ENCODE results near the gene HMCES. TPM values are rescaled to one million over a fixed set of nuclear protein-coding genes. Genes with fewer than 3 reads are reported as not detected.
A peak's percentile ranks its signal among the peaks of the same experiment; 100 is the strongest.

Gene HMCES
- polyA plus RNA-seq, 1 donor: 32.0 TPM

GRCh38 chr3:129277829-129278271 lies 820 bp upstream of the HMCES start:
- no peak overlapping the region for H3K4me3 ChIP-seq (ENCODE audit: low read length)

GRCh38 chr3:129278966-129279906 lies 566 bp downstream of the HMCES start:
- no CpG with 5 or more reads among the region's 82 CpGs for WGBS (ENCODE audit: insufficient coverage, low lambda C conversion rate)
- Histone ChIP-seq H3K9me3 (ENCODE audit: control insufficient read depth, low read depth, low read length) (no peaks in the 10 kb centered on the region), H3K4me3 (ENCODE audit: low read length) (peak overlapping the region; percentile 68), H3K4me1 (ENCODE audit: control insufficient read depth, insufficient read depth, low read length) (peaks cover 9% of the 10 kb centered on the region), H3K27me3 (ENCODE audit: control insufficient read depth, insufficient read depth, low read length) (no peaks in the 10 kb centered on the region), H3K36me3 (ENCODE audit: control insufficient read depth, insufficient read depth, low read length) (peaks cover 31% of the 10 kb centered on the region), H3K27ac (ENCODE audit: low read length) (peak overlapping the region; percentile 95)
- peak; percentile 26 to 59 for DNase-seq

More at GRCh38 chr3:129277829-129278271, 820 bp upstream of the HMCES start:
- Histone ChIP-seq H3K36me3 (ENCODE audit: control insufficient read depth, insufficient read depth, low read length) (peaks cover 41% of the 10 kb centered on the region), H3K9me3 (ENCODE audit: control insufficient read depth, low read depth, low read length) (no peaks in the 10 kb centered on the region), H3K27me3 (ENCODE audit: control insufficient read depth, insufficient read depth, low read length) (no peaks in the 10 kb centered on the region), H3K27ac (ENCODE audit: low read length) (peak overlapping the region; percentile 95), H3K4me1 (ENCODE audit: control insufficient read depth, insufficient read depth, low read length) (peaks cover 9% of the 10 kb centered on the region)
- WGBS (ENCODE audit: insufficient coverage, low lambda C conversion rate): no CpG with 5 or more reads among the region's 11 CpGs
- DNase-seq: no peak

- no peak overlapping the region for H3K27ac ChIP-seq (ENCODE audit: low read length)
- no peaks in the 10 kb centered on the region for H3K9me3 ChIP-seq (ENCODE audit: control insufficient read depth, low read depth, low read length)
- no peak for DNase-seq
- WGBS (ENCODE audit: insufficient coverage, low lambda C conversion rate): 71% methylated on average over 1 of the region's 2 CpGs
- H3K4me1 ChIP-seq (ENCODE audit: control insufficient read depth, insufficient read depth, low read length): peaks cover 9% of the 10 kb centered on the region
- H3K4me3 ChIP-seq (ENCODE audit: low read length): no peak overlapping the region
- peaks cover 22% of the 10 kb centered on the region for H3K36me3 ChIP-seq (ENCODE audit: control insufficient read depth, insufficient read depth, low read length)
- no peaks in the 10 kb centered on the region for H3K27me3 ChIP-seq (ENCODE audit: control insufficient read depth, insufficient read depth, low read length)
Observed at GRCh38 chr3:129280183-129280582, 1.5 kb downstream of the HMCES start.

GRCh38 chr3:129281726-129282125 lies 3.1 kb downstream of the HMCES start:
- Histone ChIP-seq H3K27ac (ENCODE audit: low read length) (no peak overlapping the region), H3K4me3 (ENCODE audit: low read length) (no peak overlapping the region), H3K27me3 (ENCODE audit: control insufficient read depth, insufficient read depth, low read length) (no peaks in the 10 kb centered on the region), H3K36me3 (ENCODE audit: control insufficient read depth, insufficient read depth, low read length) (peaks cover 15% of the 10 kb centered on the region), H3K4me1 (ENCODE audit: control insufficient read depth, insufficient read depth, low read length) (peaks cover 9% of the 10 kb centered on the region), H3K9me3 (ENCODE audit: control insufficient read depth, low read depth, low read length) (no peaks in the 10 kb centered on the region)
- no peak for DNase-seq
- WGBS (ENCODE audit: insufficient coverage, low lambda C conversion rate): 100% methylated on average over 1 of the region's 5 CpGs

- WGBS (ENCODE audit: insufficient coverage, low lambda C conversion rate): 100% methylated on average over 1 of the region's 6 CpGs
- H3K27ac ChIP-seq (ENCODE audit: low read length): no peak overlapping the region
- peaks cover 9% of the 10 kb centered on the region for H3K36me3 ChIP-seq (ENCODE audit: control insufficient read depth, insufficient read depth, low read length)
- no peaks in the 10 kb centered on the region for H3K9me3 ChIP-seq (ENCODE audit: control insufficient read depth, low read depth, low read length)
- H3K4me1 ChIP-seq (ENCODE audit: control insufficient read depth, insufficient read depth, low read length): peaks cover 7% of the 10 kb centered on the region
- H3K4me3 ChIP-seq (ENCODE audit: low read length): no peak overlapping the region
- H3K27me3 ChIP-seq (ENCODE audit: control insufficient read depth, insufficient read depth, low read length): no peaks in the 10 kb centered on the region
- DNase-seq: no peak
Observed at GRCh38 chr3:129282727-129283327, 4.2 kb downstream of the HMCES start.

GRCh38 chr3:129286081-129286480 lies 7.4 kb downstream of the HMCES start:
- Histone ChIP-seq H3K27ac (ENCODE audit: low read length) (no peak overlapping the region), H3K4me1 (ENCODE audit: control insufficient read depth, insufficient read depth, low read length) (no peaks in the 10 kb centered on the region), H3K27me3 (ENCODE audit: control insufficient read depth, insufficient read depth, low read length) (no peaks in the 10 kb centered on the region), H3K36me3 (ENCODE audit: control insufficient read depth, insufficient read depth, low read length) (peaks cover 26% of the 10 kb centered on the region), H3K4me3 (ENCODE audit: low read length) (no peak overlapping the region), H3K9me3 (ENCODE audit: control insufficient read depth, low read depth, low read length) (no peaks in the 10 kb centered on the region)
- WGBS (ENCODE audit: insufficient coverage, low lambda C conversion rate): no CpG with 5 or more reads among the region's 2 CpGs
- no peak for DNase-seq

GRCh38 chr3:129288446-129288845 lies 9.8 kb downstream of the HMCES start:
- no peak for DNase-seq
- H3K4me1 ChIP-seq (ENCODE audit: control insufficient read depth, insufficient read depth, low read length): no peaks in the 10 kb centered on the region
- WGBS (ENCODE audit: insufficient coverage, low lambda C conversion rate): no CpG with 5 or more reads among the region's 3 CpGs
- no peak overlapping the region for H3K27ac ChIP-seq (ENCODE audit: low read length)
- no peak overlapping the region for H3K4me3 ChIP-seq (ENCODE audit: low read length)
- H3K36me3 ChIP-seq (ENCODE audit: control insufficient read depth, insufficient read depth, low read length): peaks cover 39% of the 10 kb centered on the region
- no peaks in the 10 kb centered on the region for H3K27me3 ChIP-seq (ENCODE audit: control insufficient read depth, insufficient read depth, low read length)
- H3K9me3 ChIP-seq (ENCODE audit: control insufficient read depth, low read depth, low read length): no peaks in the 10 kb centered on the region

GRCh38 chr3:129289201-129289921 lies 10.7 kb downstream of the HMCES start:
- Histone ChIP-seq H3K36me3 (ENCODE audit: control insufficient read depth, insufficient read depth, low read length) (peaks cover 40% of the 10 kb centered on the region), H3K9me3 (ENCODE audit: control insufficient read depth, low read depth, low read length) (no peaks in the 10 kb centered on the region), H3K4me1 (ENCODE audit: control insufficient read depth, insufficient read depth, low read length) (no peaks in the 10 kb centered on the region), H3K27ac (ENCODE audit: low read length) (no peak overlapping the region), H3K4me3 (ENCODE audit: low read length) (no peak overlapping the region), H3K27me3 (ENCODE audit: control insufficient read depth, insufficient read depth, low read length) (no peaks in the 10 kb centered on the region)
- no CpG with 5 or more reads among the region's 6 CpGs for WGBS (ENCODE audit: insufficient coverage, low lambda C conversion rate)
- DNase-seq: no peak

GRCh38 chr3:129291236-129291886 lies 12.7 kb downstream of the HMCES start:
- no peaks in the 10 kb centered on the region for H3K4me1 ChIP-seq (ENCODE audit: control insufficient read depth, insufficient read depth, low read length)

GRCh38 chr3:129295286-129295685 lies 16.6 kb downstream of the HMCES start:
- Histone ChIP-seq H3K4me3 (ENCODE audit: low read length) (no peak overlapping the region), H3K9me3 (ENCODE audit: control insufficient read depth, low read depth, low read length) (no peaks in the 10 kb centered on the region), H3K4me1 (ENCODE audit: control insufficient read depth, insufficient read depth, low read length) (no peaks in the 10 kb centered on the region), H3K36me3 (ENCODE audit: control insufficient read depth, insufficient read depth, low read length) (peaks cover 58% of the 10 kb centered on the region), H3K27me3 (ENCODE audit: control insufficient read depth, insufficient read depth, low read length) (no peaks in the 10 kb centered on the region), H3K27ac (ENCODE audit: low read length) (no peak overlapping the region)
- no CpG with 5 or more reads among the region's 5 CpGs for WGBS (ENCODE audit: insufficient coverage, low lambda C conversion rate)
- DNase-seq: no peak

More at GRCh38 chr3:129291236-129291886, 12.7 kb downstream of the HMCES start:
- H3K36me3 ChIP-seq (ENCODE audit: control insufficient read depth, insufficient read depth, low read length): peaks cover 51% of the 10 kb centered on the region
- no peak for DNase-seq
- no peaks in the 10 kb centered on the region for H3K27me3 ChIP-seq (ENCODE audit: control insufficient read depth, insufficient read depth, low read length)
- no peak overlapping the region for H3K27ac ChIP-seq (ENCODE audit: low read length)
- no peaks in the 10 kb centered on the region for H3K9me3 ChIP-seq (ENCODE audit: control insufficient read depth, low read depth, low read length)
- WGBS (ENCODE audit: insufficient coverage, low lambda C conversion rate): no CpG with 5 or more reads among the region's 4 CpGs
- no peak overlapping the region for H3K4me3 ChIP-seq (ENCODE audit: low read length)
